CD4-positive, alpha-beta T cell treated with Interleukin-17A for 1 hour (primary cell): ENCODE data around the gene CCDC192.
"Not testable (repeated sequence)": the region's sequence is repeated elsewhere in the genome, so short reads cannot be mapped to it uniquely, and the experiment has no call there.

ENCODE experiments used
- DNase-seq: peaks from one replicate; pipeline ENCODE4 v3.0.0-alpha.2; 2020

The CCDC192 gene

GRCh38 chr5:127813633-127814587, 110.7 kb downstream of the CCDC192 start:
- DNase-seq, result no peak

GRCh38 chr5:127814588-127814973, 111.4 kb downstream of the CCDC192 start:
- DNase-seq, result no peak

GRCh38 chr5:127820910-127821553, 117.8 kb downstream of the CCDC192 start:
- no peak for DNase-seq

GRCh38 chr5:127821896-127822295, 118.7 kb downstream of the CCDC192 start:
- no peak for DNase-seq

- no peak for DNase-seq
Measured at GRCh38 chr5:127824126-127824525, 120.9 kb downstream of the CCDC192 start.

GRCh38 chr5:127826011-127826410, 122.8 kb downstream of the CCDC192 start:
- no peak for DNase-seq

- DNase-seq, result no peak
Measured at GRCh38 chr5:127827451-127827850, 124.3 kb downstream of the CCDC192 start.

- no peak for DNase-seq
Measured at GRCh38 chr5:127830157-127830556, 127.0 kb downstream of the CCDC192 start.

- no peak for DNase-seq
Measured at GRCh38 chr5:127830829-127831598, 127.8 kb downstream of the CCDC192 start.

GRCh38 chr5:127832067-127832466, 128.9 kb downstream of the CCDC192 start:
- no peak for DNase-seq

- no peak for DNase-seq
Measured at GRCh38 chr5:127834094-127834531, 130.9 kb downstream of the CCDC192 start.

GRCh38 chr5:127834554-127834953, 131.4 kb downstream of the CCDC192 start:
- no peak for DNase-seq

- no peak for DNase-seq
Measured at GRCh38 chr5:127838661-127839060, 135.5 kb downstream of the CCDC192 start.

- no peak for DNase-seq
Measured at GRCh38 chr5:127839072-127839471, 135.9 kb downstream of the CCDC192 start.

GRCh38 chr5:127839496-127840197, 136.5 kb downstream of the CCDC192 start:
- no peak for DNase-seq

- DNase-seq, result no peak
Measured at GRCh38 chr5:127840198-127840524, 137.0 kb downstream of the CCDC192 start.

- no peak for DNase-seq
Measured at GRCh38 chr5:127840809-127841208, 137.6 kb downstream of the CCDC192 start.

GRCh38 chr5:127844581-127845021, 141.4 kb downstream of the CCDC192 start:
- no peak for DNase-seq

- no peak for DNase-seq
Measured at GRCh38 chr5:127846884-127847283, 143.7 kb downstream of the CCDC192 start.

GRCh38 chr5:127847641-127848040, 144.4 kb downstream of the CCDC192 start:
- not testable (repeated sequence) for DNase-seq

GRCh38 chr5:127848098-127848497, 144.9 kb downstream of the CCDC192 start:
- DNase-seq, result no peak

GRCh38 chr5:127849408-127849807, 146.2 kb downstream of the CCDC192 start:
- DNase-seq, result no peak

- DNase-seq, result no peak
Measured at GRCh38 chr5:127849891-127850290, 146.7 kb downstream of the CCDC192 start.
